K562 (cell line): Measurements from ENCODE around the gene MINPP1.

Experiments used
- CREB1 ChIP-seq, 2 experiments: sonication (generic) in 1 of 2; formaldehyde crosslinking in 1 of 2; IDR thresholded peaks; 2 replicates each; pipeline versions ENCODE4 v1.6.1 to v1.8.0; 2012 to 2022; ENCODE audit warnings: inconsistent platforms in 1 of 2, mild to moderate bottlenecking in 1 of 2, missing genetic modification reagents in 1 of 2, moderate library complexity in 1 of 2
- CTCF ChIP-seq, 3 experiments: IDR thresholded peaks in 2 of 3; conservative IDR thresholded peaks in 1 of 3; 2 replicates each; pipeline ENCODE4 v1.5.1; 2011 to 2012; ENCODE audit warnings: low read length in 3 of 3, mild to moderate bottlenecking in 3 of 3, control low read depth in 2 of 3, improper control_type of control experiment in 1 of 3, inconsistent platforms in 1 of 3, low read depth in 1 of 3, mixed read lengths in 1 of 3, moderate library complexity in 1 of 3; ENCODE audit not compliant: insufficient read depth in 2 of 3
- MAX ChIP-seq: sonication (generic); formaldehyde crosslinking; IDR thresholded peaks from 2 replicates; pipeline ENCODE4 v1.9.0; 2022; ENCODE audit warnings: mild to moderate bottlenecking, missing genetic modification reagents
- MEF2D ChIP-seq: conservative IDR thresholded peaks from 2 replicates; pipeline ENCODE4 v1.6.1; 2016; ENCODE audit warnings: low read depth, missing genetic modification characterization, missing compliant biosample characterization
- PRPF4 ChIP-seq: fragments of 200-400 bp; formaldehyde crosslinking; IDR thresholded peaks from one replicate; pipeline ENCODE4 v1.6.1; 2017; ENCODE audit warnings: low read length, low read depth, mild to moderate bottlenecking; ENCODE audit not compliant: insufficient read depth, poor library complexity, severe bottlenecking
- RBM15 ChIP-seq: fragments of 200-400 bp; formaldehyde crosslinking; IDR thresholded peaks from 2 replicates; pipeline ENCODE4 v1.6.1; 2018; ENCODE audit warnings: mild to moderate bottlenecking, low read length, moderate library complexity; ENCODE audit not compliant: insufficient read depth
- TARDBP ChIP-seq: fragments of 450-650 bp; IDR thresholded peaks from 2 replicates; pipeline ENCODE4 v1.6.1; 2016
- TBP ChIP-seq: optimal IDR thresholded peaks from 2 replicates; pipeline ENCODE3; 2011; ENCODE audit warnings: low read depth, low read length, improper control_type of control experiment
- ZBTB33 ChIP-seq: sonication (generic); formaldehyde crosslinking; IDR thresholded peaks from 2 replicates; pipeline ENCODE4 v1.8.1; 2023; ENCODE audit warnings: mild to moderate bottlenecking, missing genetic modification reagents
- ZNF561 ChIP-seq: fragments of 450-650 bp; formaldehyde crosslinking; conservative IDR thresholded peaks from 2 replicates; pipeline ENCODE4 v1.4.0; 2020; ENCODE audit warnings: mild to moderate bottlenecking, moderate library complexity

GRCh38 chr10:87523731-87524130 is 19.0 kb downstream of the MINPP1 start:
- TF ChIP-seq PRPF4, result no peak
- no peak for TF ChIP-seq TBP
- no peak for TF ChIP-seq MAX (CRISPR knock-in tag)
- peak; percentile 90 for TF ChIP-seq MEF2D
- no peak for TF ChIP-seq RBM15
- TF ChIP-seq ZBTB33 (CRISPR knock-in tag), result no peak
- TF ChIP-seq ZNF561, result no peak
- no peak for TF ChIP-seq CTCF (IDR thresholded peaks at IDR 0.05 in 2 of 3, conservative IDR thresholded peaks at IDR 0.05 in 1 of 3; ENCODE audit: insufficient read depth in 2 of 3, low read depth in 1 of 3, low read length in 3 of 3)
- TF ChIP-seq CREB1 (IDR thresholded peaks at IDR 0.05), result no peak
- TF ChIP-seq CREB1 (CRISPR knock-in tag; IDR thresholded peaks at IDR 0.05), result no peak
- no peak for TF ChIP-seq TARDBP
